IMR-90 (cell line): ENCODE measurements around the gene ODAM. TPM values are rescaled to one million over a fixed set of nuclear protein-coding genes. Genes with fewer than 3 reads are reported as not detected.
"Not testable (repeated sequence)": the region's sequence is repeated elsewhere in the genome, so short reads cannot be mapped to it uniquely, and the experiment has no call there.

Source experiments
- ATAC-seq: fragments of 200-7000 bp; cut with Tn5 transposase; 2 replicates; pipeline ENCODE4 v1.9.1; 2020; ENCODE audit warnings: low read depth, mild to moderate bottlenecking, moderate library complexity
- BruUV-seq: library from RNA; stranded (reverse); fragments of 400-500 nt; replicated peaks from 2 replicates; lab custom pipeline; 2021; lab: Mats Ljungman, UMichigan
- CTCF ChIA-PET: fragments of 300-600 bp; formaldehyde crosslinking; extraction: SDS; loops from one replicate; lab custom pipeline; 2021; ENCODE audit warnings: antibody characterized with exemption; lab: Yijun Ruan, JAX
- POLR2A ChIA-PET: fragments of 300-600 bp; sonication (Branson Sonifier 250); formaldehyde crosslinking; loops from one replicate; lab custom pipeline; 2022; ENCODE audit warnings: antibody characterized with exemption; ENCODE audit not compliant: unreplicated experiment; lab: Charles Lee
- DNase-seq: peaks from one replicate; pipeline ENCODE4 v3.0.0; 2013
- H2AFZ ChIP-seq: replicated peaks from 2 replicates; pipeline ENCODE3; 2013; ENCODE audit warnings: low read length, mild to moderate bottlenecking; ENCODE audit not compliant: poor library complexity
- H2AK5ac ChIP-seq: 2 replicates; pipeline ENCODE4 v1.6.1; 2013; ENCODE audit warnings: low read depth, low read length, inconsistent platforms
- H2AK9ac ChIP-seq: replicated peaks from 2 replicates; pipeline ENCODE3; 2013; ENCODE audit warnings: mild to moderate bottlenecking, low read depth, low read length, moderate library complexity; ENCODE audit not compliant: poor library complexity
- H2BK120ac ChIP-seq: 2 replicates; pipeline ENCODE4 v1.6.1; 2013; ENCODE audit warnings: low read depth, low read length, inconsistent platforms
- H2BK15ac ChIP-seq: 3 replicates; pipeline ENCODE4 v1.6.1; 2013; ENCODE audit warnings: low read depth, low read length, inconsistent platforms
- H2BK20ac ChIP-seq: 2 replicates; pipeline ENCODE4 v1.6.1; 2013; ENCODE audit warnings: low read depth, mild to moderate bottlenecking, inconsistent platforms, low read length, moderate library complexity
- H2BK5ac ChIP-seq: 2 replicates; pipeline ENCODE4 v1.6.1; 2013; ENCODE audit warnings: mild to moderate bottlenecking, low read depth, low read length, inconsistent platforms; ENCODE audit not compliant: poor library complexity, severe bottlenecking
- H3K14ac ChIP-seq: replicated peaks from 2 replicates; pipeline ENCODE4 v1.6.1; 2013; ENCODE audit warnings: low read depth, low read length, inconsistent platforms
- H3K18ac ChIP-seq: 2 replicates; pipeline ENCODE4 v1.6.1; 2013; ENCODE audit warnings: low read depth, low read length, control low read depth
- H3K23ac ChIP-seq: 2 replicates; pipeline ENCODE4 v1.6.1; 2013; ENCODE audit warnings: low read depth, low read length, inconsistent platforms
- H3K27ac ChIP-seq: 2 replicates; pipeline ENCODE4 v1.5.1; 2013; ENCODE audit warnings: mild to moderate bottlenecking, control low read depth, low read length; ENCODE audit not compliant: insufficient read depth
- H3K27me3 ChIP-seq: 2 replicates; pipeline ENCODE4 v1.6.1; 2013; ENCODE audit warnings: low read length; ENCODE audit not compliant: control insufficient read depth, insufficient read depth
- H3K36me3 ChIP-seq: 2 replicates; pipeline ENCODE4 v1.6.1; 2013; ENCODE audit warnings: low read length, mixed read lengths; ENCODE audit not compliant: control insufficient read depth, insufficient read depth
- H3K4ac ChIP-seq: 2 replicates; pipeline ENCODE4 v1.6.1; 2013; ENCODE audit warnings: low read depth, low read length, inconsistent platforms
- H3K4me1 ChIP-seq: 2 replicates; pipeline ENCODE4 v1.6.1; 2013; ENCODE audit warnings: low read length, mixed read lengths; ENCODE audit not compliant: control insufficient read depth, insufficient read depth
- H3K4me2 ChIP-seq: 2 replicates; pipeline ENCODE4 v1.6.1; 2013; ENCODE audit warnings: low read depth, mild to moderate bottlenecking, control low read depth, low read length, moderate library complexity
- H3K4me3 ChIP-seq: 2 replicates; pipeline ENCODE4 v1.5.1; 2013; ENCODE audit warnings: low read depth, mild to moderate bottlenecking, control low read depth, low read length, moderate library complexity; ENCODE audit not compliant: insufficient read depth
- H3K56ac ChIP-seq: 2 replicates; pipeline ENCODE4 v1.6.1; 2013; ENCODE audit warnings: low read length, inconsistent platforms; ENCODE audit not compliant: insufficient read depth; ENCODE audit errors: extremely low read depth
- H3K79me1 ChIP-seq, 2 experiments: 2 replicates each; pipeline ENCODE4 v1.6.1; 2013; ENCODE audit warnings: low read length in 2 of 2, inconsistent platforms in 1 of 2, low read depth in 1 of 2
- H3K9ac ChIP-seq: 2 replicates; pipeline ENCODE4 v1.6.1; 2013; ENCODE audit warnings: low read depth, low read length, control low read depth
- H3K9me1 ChIP-seq: 2 replicates; pipeline ENCODE4 v1.6.1; 2013; ENCODE audit warnings: low read length, inconsistent platforms; ENCODE audit not compliant: insufficient read depth
- H3K9me3 ChIP-seq: 2 replicates; pipeline ENCODE4 v1.6.1; 2013; ENCODE audit warnings: low read length; ENCODE audit not compliant: control insufficient read depth, insufficient read depth
- H4K20me1 ChIP-seq: 2 replicates; pipeline ENCODE4 v1.6.1; 2013; ENCODE audit warnings: low read length, inconsistent platforms; ENCODE audit not compliant: insufficient read depth
- H4K5ac ChIP-seq: 2 replicates; pipeline ENCODE4 v1.6.1; 2013; ENCODE audit warnings: mild to moderate bottlenecking, low read depth, low read length, control low read depth
- H4K8ac ChIP-seq, 2 experiments: 2 replicates each; pipeline ENCODE4 v1.6.1; 2013; ENCODE audit warnings: low read depth in 2 of 2, low read length in 2 of 2, control low read depth in 1 of 2, inconsistent platforms in 1 of 2
- H4K91ac ChIP-seq: 2 replicates; pipeline ENCODE4 v1.6.1; 2013; ENCODE audit warnings: low read depth, low read length, inconsistent platforms; ENCODE audit not compliant: insufficient read depth
- WGBS, 2 experiments: methylation state at CpG; one replicate each; pipeline versions ENCODE4 v1.1.5 to v1.1.7; 2013; ENCODE audit warnings: missing lambda C conversion rate in 2 of 2; ENCODE audit not compliant: insufficient read length in 1 of 2; ENCODE audit errors: extremely low coverage in 2 of 2; 5-methylcytosine and 5-hydroxymethylcytosine counted together
- dilution Hi-C: fragments of 300-500 bp; cut with HindIII; formaldehyde crosslinking; loops from one replicate; pipeline ENCODE4 v1.14.3; 2018; ENCODE audit warnings: low sequenced_read_pairs; ENCODE audit not compliant: unreplicated experiment
- in situ Hi-C: fragments of 300-500 bp; cut with MboI; formaldehyde crosslinking; loops from 3 replicates; pipeline ENCODE4 v1.14.3; 2019; ENCODE audit warnings: low sequenced_read_pairs, inconsistent platforms, mixed read lengths
- intact Hi-C: fragments of 100-400 bp; cut with micrococcal nuclease; formaldehyde crosslinking; loops from 2 replicates; pipeline ENCODE4 v1.10.0; 2022
- polyA plus RNA-seq, 3 experiments: library from polyadenylated mRNA; depleted of rRNA; stranded (reverse); fragments of >200 nt; gene quantifications; 2 replicates each; pipeline ENCODE4 v1.2.3, GENCODE V29; 2012; ENCODE audit warnings: low replicate concordance in 1 of 3
- total RNA-seq: library from RNA; depleted of rRNA; stranded (reverse); fragments of >200 nt; gene quantifications from 2 replicates; pipeline ENCODE4 v1.2.3, GENCODE V29; 2012

Gene ODAM
- total and polyA plus RNA-seq, 2 of the 4 experiments (the other 2 are of a cell fraction), result not detected

DNA sequence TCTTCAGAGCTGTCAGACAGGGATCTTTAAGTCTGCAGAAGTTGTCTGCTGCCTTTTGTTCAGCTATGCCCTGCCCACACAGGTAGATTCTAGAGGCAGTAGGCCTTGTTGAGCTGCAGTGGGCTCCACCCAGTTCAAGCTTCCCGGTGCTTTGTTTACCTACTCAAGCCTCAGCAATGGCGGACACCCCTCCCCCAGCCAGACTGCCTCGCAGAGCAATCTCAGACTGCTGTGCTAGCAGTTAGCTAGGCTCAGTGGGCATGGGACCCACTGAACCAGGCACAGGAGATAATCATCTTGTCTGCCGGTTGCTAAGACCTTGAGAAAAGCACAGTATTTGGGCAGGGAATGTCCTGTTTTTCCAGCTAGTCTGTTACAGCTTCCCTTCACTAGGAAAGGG, 17.2 kb downstream of the ODAM start:
- CTCF ChIA-PET, result interaction anchor here (0.8 kb wide), 1 partner anchor 30 kb away, joined by 3 read pairs; no protein-coding TSS in a partner anchor
- H2AFZ ChIP-seq, in situ Hi-C loops, DNase-seq, H3K14ac ChIP-seq, H2AK9ac ChIP-seq, H3K27me3 ChIP-seq, H2BK20ac ChIP-seq, H3K9ac ChIP-seq, H4K91ac ChIP-seq, H3K79me1 ChIP-seq, H3K27ac ChIP-seq, H2BK15ac ChIP-seq, H3K18ac ChIP-seq, H4K5ac ChIP-seq, H3K4ac ChIP-seq, H3K4me3 ChIP-seq, ATAC-seq, H3K9me1 ChIP-seq, POLR2A ChIA-PET, intact Hi-C loops, H4K20me1 ChIP-seq, dilution Hi-C loops, H3K9me3 ChIP-seq, H3K4me1 ChIP-seq, H2BK120ac ChIP-seq, H3K36me3 ChIP-seq, H3K56ac ChIP-seq, H2BK5ac ChIP-seq, H2AK5ac ChIP-seq, H3K4me2 ChIP-seq, H3K23ac ChIP-seq, H4K8ac ChIP-seq, BruUV-seq: not testable (repeated sequence)
- WGBS, 2 experiments, result 67% methylated on average over 3 of the region's 4 CpGs; no CpG with 5 or more reads in 1 of the 2 experiments

DNA sequence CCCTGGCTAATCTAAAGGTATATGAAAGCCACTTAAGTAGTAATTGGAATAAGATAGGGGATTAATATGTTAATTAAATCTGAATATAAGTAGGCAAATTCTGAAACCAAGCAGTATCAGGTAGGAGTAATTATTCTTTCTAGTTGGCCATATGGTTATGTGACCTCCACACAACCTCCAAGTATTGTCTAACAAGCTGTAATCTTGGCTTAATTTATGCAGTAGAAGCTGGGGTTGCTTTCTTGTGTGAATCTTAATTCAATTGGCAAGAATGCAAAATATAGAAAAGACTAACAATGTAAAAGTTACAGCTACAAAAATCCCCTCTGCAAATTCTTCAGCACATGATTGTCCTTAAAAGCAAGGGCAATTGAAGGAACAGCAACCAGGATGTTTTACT, 20.6 kb downstream of the ODAM start:
- intact Hi-C loops, H4K20me1 ChIP-seq, H4K5ac ChIP-seq, H2AK5ac ChIP-seq, H3K56ac ChIP-seq, H3K4me3 ChIP-seq, DNase-seq, H3K4me2 ChIP-seq, in situ Hi-C loops, H3K14ac ChIP-seq, H3K27ac ChIP-seq, H2BK15ac ChIP-seq, H3K23ac ChIP-seq, H4K8ac ChIP-seq, H4K91ac ChIP-seq, H3K18ac ChIP-seq, H3K27me3 ChIP-seq, H3K9ac ChIP-seq, BruUV-seq, H3K4me1 ChIP-seq, H2BK120ac ChIP-seq, H3K9me3 ChIP-seq, CTCF ChIA-PET, H3K79me1 ChIP-seq, dilution Hi-C loops, H3K4ac ChIP-seq, H2AFZ ChIP-seq, ATAC-seq, H3K36me3 ChIP-seq, H3K9me1 ChIP-seq, H2AK9ac ChIP-seq, H2BK20ac ChIP-seq, POLR2A ChIA-PET, H2BK5ac ChIP-seq: not testable (repeated sequence)
